K562 (cell line): ENCODE measurements around the gene CDC45. TPM values are rescaled to one million over a fixed set of nuclear protein-coding genes. Genes with fewer than 3 reads are reported as not detected.

Experiments
- CHCHD3 ChIP-seq: fragments of 250-450 bp; sonication (Bioruptor Pico); IDR thresholded peaks from 2 replicates; pipeline ENCODE4 v2.1.2; 2022; ENCODE audit warnings: mild to moderate bottlenecking
- CHD1 ChIP-seq: fragments of 200-600 bp; sonication (generic); IDR thresholded peaks from one replicate; pipeline ENCODE4 v1.6.1; 2012; ENCODE audit warnings: mild to moderate bottlenecking, moderate library complexity, low read length, inconsistent platforms
- FOXO4 ChIP-seq: fragments of 450-650 bp; formaldehyde crosslinking; IDR thresholded peaks from 2 replicates; pipeline ENCODE4 v1.4.0; 2020; ENCODE audit warnings: mild to moderate bottlenecking, moderate library complexity
- HOMEZ ChIP-seq: fragments of 250-450 bp; sonication (Bioruptor Pico); IDR thresholded peaks from 2 replicates; pipeline ENCODE4 v1.4.0; 2020; ENCODE audit warnings: mild to moderate bottlenecking, moderate library complexity
- KAT7 ChIP-seq: sonication (generic); formaldehyde crosslinking; IDR thresholded peaks from 2 replicates; pipeline ENCODE4 v1.8.0; 2022; ENCODE audit warnings: missing genetic modification reagents, mild to moderate bottlenecking, borderline replicate concordance
- OTX1 ChIP-seq: fragments of 450-650 bp; formaldehyde crosslinking; IDR thresholded peaks from 2 replicates; pipeline ENCODE4 v1.4.0; 2022; ENCODE audit warnings: mild to moderate bottlenecking
- RBFOX2 ChIP-seq: fragments of 200-400 bp; formaldehyde crosslinking; IDR thresholded peaks from 2 replicates; pipeline ENCODE4 v1.6.1; 2017; ENCODE audit warnings: low read depth, mild to moderate bottlenecking, low read length, moderate library complexity
- SMAD4 ChIP-seq: fragments of 250-450 bp; sonication (Bioruptor Pico); conservative IDR thresholded peaks from 2 replicates; pipeline ENCODE4 v1.8.0; 2021; ENCODE audit warnings: inconsistent platforms, mild to moderate bottlenecking, moderate library complexity
- SRSF3 ChIP-seq: fragments of 200-400 bp; formaldehyde crosslinking; IDR thresholded peaks from 2 replicates; pipeline ENCODE4 v1.6.1; 2016; ENCODE audit warnings: mild to moderate bottlenecking, low read length, moderate library complexity; ENCODE audit not compliant: insufficient read depth
- SUPT5H ChIP-seq: fragments of 450-650 bp; IDR thresholded peaks from 2 replicates; pipeline ENCODE4 v1.6.1; 2016
- TAF15 ChIP-seq: fragments of 200-400 bp; formaldehyde crosslinking; IDR thresholded peaks from 2 replicates; pipeline ENCODE4 v1.6.1; 2017; ENCODE audit warnings: mild to moderate bottlenecking, low read depth, low read length, moderate library complexity
- TEAD1 ChIP-seq, 2 experiments: fragments of 450-650 bp in 1 of 2; sonication (generic) in 1 of 2; formaldehyde crosslinking; IDR thresholded peaks; 2 replicates each; pipeline versions ENCODE4 v1.4.0 to v1.8.0; 2020 to 2022; ENCODE audit warnings: mild to moderate bottlenecking in 2 of 2, missing genetic modification reagents in 1 of 2
- ZBTB12 ChIP-seq: fragments of 250-450 bp; sonication (Bioruptor Pico); IDR thresholded peaks from 2 replicates; pipeline ENCODE4 v1.4.0; 2020
- ZBTB9 ChIP-seq: fragments of 450-650 bp; formaldehyde crosslinking; IDR thresholded peaks from 2 replicates; pipeline ENCODE4 v1.4.0; 2020; ENCODE audit warnings: mild to moderate bottlenecking, moderate library complexity
- ZFP1 ChIP-seq: fragments of 450-650 bp; formaldehyde crosslinking; IDR thresholded peaks from 2 replicates; pipeline ENCODE4 v1.4.0; 2020; ENCODE audit warnings: mild to moderate bottlenecking, mixed read lengths
- ZNF41 ChIP-seq: fragments of 250-450 bp; sonication (Bioruptor Pico); conservative IDR thresholded peaks from 2 replicates; pipeline ENCODE4 v1.4.0; 2020; ENCODE audit warnings: mild to moderate bottlenecking
- polyA plus RNA-seq, 8 experiments: library from polyadenylated mRNA; depleted of rRNA in 4 of 8; stranded (reverse) in 5 of 8; unstranded in 3 of 8; fragments of >200 nt; fragmentation: Nextera tagmentation in 2 of 8; fragmentation: Illumina TruSeq in 1 of 8; extraction: Ambion mirVana in 2 of 8; extraction: Trizol in 1 of 8; gene quantifications; 2 replicates each; pipeline versions ENCODE4 v1.2.1 to v1.2.3, GENCODE V29; 2011 to 2014; ENCODE audit warnings: inconsistent platforms in 1 of 8, missing spikeins in 1 of 8
- total RNA-seq, 7 experiments: library from RNA; depleted of rRNA in 6 of 7; stranded (reverse); fragments of >200 nt in 6 of 7; fragmentation: Illumina TruSeq in 2 of 7; extraction: Trizol in 2 of 7; gene quantifications; 2 replicates each; pipeline versions ENCODE4 v1.2.1 to v1.2.3, GENCODE V29; 2011 to 2021; ENCODE audit warnings: low replicate concordance in 1 of 7
- TF ChIP-seq, protein P1 (sequence below): fragments of 250-450 bp; sonication (Bioruptor Pico); IDR thresholded peaks from 2 replicates; pipeline ENCODE4 v1.9.0; 2021; ENCODE audit warnings: mild to moderate bottlenecking, inconsistent platforms
- TF ChIP-seq, protein P2 (sequence below): fragments of 450-650 bp; formaldehyde crosslinking; IDR thresholded peaks from 2 replicates; pipeline ENCODE4 v1.4.0; 2022; ENCODE audit warnings: missing genetic modification characterization

CDC45 gene
- total and polyA plus RNA-seq, 9 of the 15 experiments (the other 6 are each of a cell fraction or from before 2014, with no cell fraction given): 251 to 580 (median 410) TPM

DNA sequence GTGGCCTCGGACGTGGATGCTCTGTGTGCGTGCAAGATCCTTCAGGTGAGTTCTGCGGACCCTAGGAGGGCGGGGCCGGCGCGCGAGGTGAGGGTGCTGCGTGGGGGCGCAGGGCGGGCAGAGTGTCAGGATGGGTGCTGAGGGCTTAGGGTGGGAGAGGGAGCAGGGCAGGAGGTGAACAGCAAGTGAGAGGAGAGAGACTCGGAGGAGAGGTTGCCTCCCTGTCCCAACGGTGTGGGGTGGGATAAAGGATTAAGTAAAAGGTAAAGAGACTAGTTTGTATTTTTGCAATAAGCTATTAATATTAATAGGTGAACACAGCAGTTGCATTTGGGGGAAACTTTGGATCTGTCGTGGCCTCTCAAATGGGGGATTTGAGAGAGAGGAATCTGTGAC, 451 bp downstream of the CDC45 start (continued):
- TF ChIP-seq OTX1 (CRISPR knock-in tag) (peak; percentile 93; the same call in 1 of the 2 replicates), RBFOX2 (peak; percentile 82), ZBTB9 (CRISPR knock-in tag) (peak; percentile 93), ZNF41 (no peak), SRSF3 (0 out of 2 replicates have a peak, but pooled peaks have one; percentile 86), KAT7 (CRISPR knock-in tag) (no peak), SUPT5H (no peak), ZBTB12 (CRISPR knock-in tag) (0 out of 2 replicates have a peak, but pooled peaks have one; percentile 20), TAF15 (peak; percentile 51; the same call in 1 of the 2 replicates), CHD1 (peak; percentile 78), TEAD1 (CRISPR knock-in tag; IDR thresholded peaks at IDR 0.05) (0 out of 4 replicates have a peak, but pooled peaks of 1 of the 2 experiments have one; percentile 20), HOMEZ (peak; percentile 86; the same call in 1 of the 2 replicates), FOXO4 (CRISPR knock-in tag) (peak; percentile 79; the same call in 1 of the 2 replicates), ZFP1 (0 out of 2 replicates have a peak, but pooled peaks have one; percentile 7), SMAD4 (peak; percentile 73; the same call in 1 of the 2 replicates), CHCHD3 (CRISPR knock-in tag) (0 out of 2 replicates have a peak, but pooled peaks have one; percentile 4)
- TF ChIP-seq, protein P1, sequence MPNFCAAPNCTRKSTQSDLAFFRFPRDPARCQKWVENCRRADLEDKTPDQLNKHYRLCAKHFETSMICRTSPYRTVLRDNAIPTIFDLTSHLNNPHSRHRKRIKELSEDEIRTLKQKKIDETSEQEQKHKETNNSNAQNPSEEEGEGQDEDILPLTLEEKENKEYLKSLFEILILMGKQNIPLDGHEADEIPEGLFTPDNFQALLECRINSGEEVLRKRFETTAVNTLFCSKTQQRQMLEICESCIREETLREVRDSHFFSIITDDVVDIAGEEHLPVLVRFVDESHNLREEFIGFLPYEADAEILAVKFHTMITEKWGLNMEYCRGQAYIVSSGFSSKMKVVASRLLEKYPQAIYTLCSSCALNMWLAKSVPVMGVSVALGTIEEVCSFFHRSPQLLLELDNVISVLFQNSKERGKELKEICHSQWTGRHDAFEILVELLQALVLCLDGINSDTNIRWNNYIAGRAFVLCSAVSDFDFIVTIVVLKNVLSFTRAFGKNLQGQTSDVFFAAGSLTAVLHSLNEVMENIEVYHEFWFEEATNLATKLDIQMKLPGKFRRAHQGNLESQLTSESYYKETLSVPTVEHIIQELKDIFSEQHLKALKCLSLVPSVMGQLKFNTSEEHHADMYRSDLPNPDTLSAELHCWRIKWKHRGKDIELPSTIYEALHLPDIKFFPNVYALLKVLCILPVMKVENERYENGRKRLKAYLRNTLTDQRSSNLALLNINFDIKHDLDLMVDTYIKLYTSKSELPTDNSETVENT: no peak
- TF ChIP-seq, protein P2, sequence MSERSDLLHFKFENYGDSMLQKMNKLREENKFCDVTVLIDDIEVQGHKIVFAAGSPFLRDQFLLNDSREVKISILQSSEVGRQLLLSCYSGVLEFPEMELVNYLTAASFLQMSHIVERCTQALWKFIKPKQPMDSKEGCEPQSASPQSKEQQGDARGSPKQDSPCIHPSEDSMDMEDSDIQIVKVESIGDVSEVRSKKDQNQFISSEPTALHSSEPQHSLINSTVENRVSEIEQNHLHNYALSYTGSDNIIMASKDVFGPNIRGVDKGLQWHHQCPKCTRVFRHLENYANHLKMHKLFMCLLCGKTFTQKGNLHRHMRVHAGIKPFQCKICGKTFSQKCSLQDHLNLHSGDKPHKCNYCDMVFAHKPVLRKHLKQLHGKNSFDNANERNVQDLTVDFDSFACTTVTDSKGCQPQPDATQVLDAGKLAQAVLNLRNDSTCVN (CRISPR knock-in tag): peak; percentile 95
